ENCODE results near the gene LRATD1. TPM values are rescaled to one million over a fixed set of nuclear protein-coding genes. Genes with fewer than 3 reads are reported as not detected.

Gene LRATD1
- total and polyA plus RNA-seq, 4 experiments from 2014 or later = not detected

DNA sequence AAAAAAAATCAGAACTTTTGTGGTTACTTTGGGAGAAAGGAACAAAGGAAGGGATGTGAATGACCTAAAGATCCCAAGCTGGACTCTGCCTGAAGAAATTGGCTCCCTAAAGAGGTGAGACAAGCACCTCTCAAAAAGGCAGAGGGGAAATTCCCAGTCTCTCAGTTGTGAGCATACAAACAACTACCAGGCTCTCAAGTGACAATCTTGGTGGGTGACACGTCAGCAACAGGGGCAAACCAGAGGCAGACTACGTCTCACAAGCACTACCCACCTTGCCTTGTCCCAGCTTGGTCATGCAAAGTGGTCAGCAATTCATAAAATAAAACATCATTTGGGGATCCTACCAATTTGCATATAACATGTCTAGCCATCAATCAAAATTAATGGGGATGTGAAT, 24.3 kb upstream of the LRATD1 start:
- H3K9me3 Mint-ChIP-seq = peaks cover 0 to 2% (median 1%) of the 10 kb centered on the region in 8 donors
- ChIA-PET POLR2A (ENCODE audit: partially characterized antibody) (no interaction called here), CTCF (ENCODE audit: partially characterized antibody) (no interaction called here)
- intact Hi-C loops (cut with micrococcal nuclease) = no loop called here
- H3K36me3 Mint-ChIP-seq = no peaks in the 10 kb centered on the region
- DNase-seq = no peak
- H3K27ac Mint-ChIP-seq = no peak overlapping the region
- no peak overlapping the region for H3K4me3 ChIP-seq (ENCODE audit: low read length in 2 of 2)
- no peaks in the 10 kb centered on the region for H3K27me3 ChIP-seq (ENCODE audit: insufficient read depth, low read length)
- H3K9me3 ChIP-seq (ENCODE audit: control insufficient read depth in 1 of 2, low read length in 2 of 2) = no peaks in the 10 kb centered on the region
- no peak overlapping the region for H3K27ac ChIP-seq (ENCODE audit: low read depth, low read length)
- H3K4me1 Mint-ChIP-seq = no peaks in the 10 kb centered on the region
- H3K27me3 Mint-ChIP-seq = peaks cover 0 to 1% of the 10 kb centered on the region in 2 donors
- H3K4me1 ChIP-seq (ENCODE audit: insufficient read depth, low read length) = no peaks in the 10 kb centered on the region
- no peaks in the 10 kb centered on the region for H3K36me3 ChIP-seq (ENCODE audit: insufficient read depth, low read length)
- no peak overlapping the region for H3K4me3 Mint-ChIP-seq

DNA sequence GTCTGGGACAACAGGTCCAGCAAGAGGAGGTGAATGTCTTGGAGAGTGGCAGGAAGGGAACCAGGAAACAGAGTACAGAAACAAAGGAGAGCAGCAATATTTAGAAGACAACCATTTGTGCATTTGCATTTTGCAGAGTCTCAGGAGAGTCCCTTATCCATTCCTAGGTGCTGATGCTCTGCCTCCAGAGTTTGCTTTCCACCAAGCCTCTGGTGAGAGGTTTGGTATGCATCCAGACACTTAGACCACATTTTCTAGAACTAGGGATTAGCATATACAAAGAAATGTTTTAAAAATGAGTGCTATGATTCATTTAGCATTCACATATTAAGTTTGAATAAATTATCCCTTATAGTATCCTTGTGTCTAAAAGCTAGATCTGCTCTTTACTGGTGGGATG, 18.5 kb upstream of the LRATD1 start:
- no peak for DNase-seq
- no peaks in the 10 kb centered on the region for H3K4me1 ChIP-seq (ENCODE audit: insufficient read depth, low read length)
- H3K36me3 Mint-ChIP-seq = peaks cover 0 to 3% of the 10 kb centered on the region in 2 donors
- ChIA-PET CTCF (ENCODE audit: partially characterized antibody) (no interaction called here), POLR2A (ENCODE audit: partially characterized antibody) (no interaction called here)
- H3K9me3 Mint-ChIP-seq = peaks cover 0 to 2% (median 0%) of the 10 kb centered on the region in 8 donors
- no peak overlapping the region for H3K4me3 ChIP-seq (ENCODE audit: low read length in 2 of 2)
- no peaks in the 10 kb centered on the region for H3K27me3 ChIP-seq (ENCODE audit: insufficient read depth, low read length)
- no peaks in the 10 kb centered on the region for H3K36me3 ChIP-seq (ENCODE audit: insufficient read depth, low read length)
- peaks cover 2 to 3% of the 10 kb centered on the region in 2 donors for H3K27me3 Mint-ChIP-seq
- intact Hi-C loops (cut with micrococcal nuclease) = no loop called here
- H3K27ac Mint-ChIP-seq = no peak overlapping the region
- no peak overlapping the region for H3K4me3 Mint-ChIP-seq
- H3K4me1 Mint-ChIP-seq = no peaks in the 10 kb centered on the region
- H3K9me3 ChIP-seq (ENCODE audit: control insufficient read depth in 1 of 2, low read length in 2 of 2) = no peaks in the 10 kb centered on the region
- no peak overlapping the region for H3K27ac ChIP-seq (ENCODE audit: low read depth, low read length)

DNA sequence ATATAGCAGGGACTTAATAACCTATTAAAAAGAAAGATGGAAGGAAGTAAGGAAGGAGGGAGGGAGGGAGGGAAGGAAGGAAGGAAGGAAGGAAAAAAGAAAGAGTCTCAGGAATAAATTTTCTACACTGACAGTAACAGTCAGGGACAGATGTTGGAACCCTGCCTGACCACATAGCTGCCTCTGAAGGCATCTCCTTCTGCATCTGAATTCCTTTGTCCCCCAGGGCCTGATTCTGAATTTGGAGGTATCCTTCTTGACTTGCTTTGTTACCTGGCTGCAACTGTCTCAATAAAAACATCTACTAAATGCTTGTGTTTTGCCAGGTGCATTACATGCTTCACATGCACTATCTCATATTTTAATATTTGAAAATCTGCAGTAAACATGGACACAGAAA, 17.4 kb upstream of the LRATD1 start:
- Mint-ChIP-seq H3K27ac (no peak overlapping the region), H3K4me1 (no peaks in the 10 kb centered on the region), H3K4me3 (no peak overlapping the region), H3K36me3 (peaks cover 0 to 3% of the 10 kb centered on the region in 2 donors), H3K9me3 (peaks cover 0 to 2% (median 0%) of the 10 kb centered on the region in 8 donors), H3K27me3 (peaks cover 2% of the 10 kb centered on the region in 2 donors)
- Histone ChIP-seq H3K9me3 (ENCODE audit: control insufficient read depth in 1 of 2, low read length in 2 of 2) (no peaks in the 10 kb centered on the region), H3K36me3 (ENCODE audit: insufficient read depth, low read length) (no peaks in the 10 kb centered on the region), H3K27me3 (ENCODE audit: insufficient read depth, low read length) (no peaks in the 10 kb centered on the region), H3K4me1 (ENCODE audit: insufficient read depth, low read length) (no peaks in the 10 kb centered on the region), H3K4me3 (ENCODE audit: low read length in 2 of 2) (no peak overlapping the region), H3K27ac (ENCODE audit: low read depth, low read length) (no peak overlapping the region)
- intact Hi-C loops (cut with micrococcal nuclease) = no loop called here
- POLR2A ChIA-PET (ENCODE audit: partially characterized antibody) = no interaction called here
- CTCF ChIA-PET (ENCODE audit: partially characterized antibody) = no interaction called here
- no peak for DNase-seq

DNA sequence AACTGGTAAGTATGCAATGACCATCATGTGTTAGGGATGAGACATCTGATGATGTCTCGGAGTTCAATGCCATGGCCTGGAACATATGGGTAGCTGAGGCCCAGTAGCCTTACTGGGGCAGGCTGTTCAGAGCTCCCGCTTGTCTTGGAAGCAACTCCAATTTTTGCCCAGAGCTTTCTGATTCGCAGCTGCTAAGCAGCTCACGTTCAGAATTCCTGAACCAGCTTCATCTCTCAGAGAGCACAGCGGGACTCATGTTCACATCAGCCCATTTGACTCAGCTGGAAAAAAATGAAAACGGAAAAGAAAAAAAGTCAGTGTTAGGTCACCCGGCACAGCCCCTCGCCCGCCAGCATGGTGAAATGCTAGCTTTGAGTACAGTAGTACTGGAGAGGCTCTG, 16.8 kb upstream of the LRATD1 start:
- intact Hi-C loops (cut with micrococcal nuclease) = no loop called here
- Mint-ChIP-seq H3K27me3 (peaks cover 2% of the 10 kb centered on the region in 2 donors), H3K27ac (no peak overlapping the region), H3K4me3 (no peak overlapping the region), H3K4me1 (no peaks in the 10 kb centered on the region), H3K9me3 (peaks cover 0 to 2% (median 0%) of the 10 kb centered on the region in 8 donors), H3K36me3 (peaks cover 0 to 3% of the 10 kb centered on the region in 2 donors)
- H3K4me1 ChIP-seq (ENCODE audit: insufficient read depth, low read length) = no peaks in the 10 kb centered on the region
- H3K9me3 ChIP-seq (ENCODE audit: control insufficient read depth in 1 of 2, low read length in 2 of 2) = no peaks in the 10 kb centered on the region
- no peaks in the 10 kb centered on the region for H3K36me3 ChIP-seq (ENCODE audit: insufficient read depth, low read length)
- no peak overlapping the region for H3K4me3 ChIP-seq (ENCODE audit: low read length in 2 of 2)
- no peak for DNase-seq
- H3K27ac ChIP-seq (ENCODE audit: low read depth, low read length) = no peak overlapping the region
- POLR2A ChIA-PET (ENCODE audit: partially characterized antibody) = no interaction called here
- CTCF ChIA-PET (ENCODE audit: partially characterized antibody) = no interaction called here
- no peaks in the 10 kb centered on the region for H3K27me3 ChIP-seq (ENCODE audit: insufficient read depth, low read length)

DNA sequence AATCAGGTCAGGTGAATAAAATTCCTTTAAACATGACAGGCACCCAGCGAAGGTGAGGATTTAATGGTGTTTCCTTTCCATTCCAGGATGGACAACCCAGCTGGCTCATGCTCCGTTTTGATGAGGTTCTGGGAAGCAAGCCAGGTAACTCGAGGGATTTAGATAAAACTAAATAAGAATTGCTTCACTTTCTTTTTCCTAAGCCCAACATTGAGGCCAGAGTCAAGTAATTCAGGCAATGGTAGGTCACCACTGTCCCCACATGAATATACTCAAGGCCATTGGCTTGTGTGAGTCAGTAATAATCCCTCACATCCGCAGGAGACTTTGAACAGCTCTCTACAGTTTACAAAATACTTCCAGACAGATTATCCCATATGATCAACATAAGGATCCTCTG, 16.2 kb upstream of the LRATD1 start:
- Histone ChIP-seq H3K27me3 (ENCODE audit: insufficient read depth, low read length) (no peaks in the 10 kb centered on the region), H3K36me3 (ENCODE audit: insufficient read depth, low read length) (no peaks in the 10 kb centered on the region), H3K27ac (ENCODE audit: low read depth, low read length) (no peak overlapping the region), H3K4me3 (ENCODE audit: low read length in 2 of 2) (no peak overlapping the region), H3K4me1 (ENCODE audit: insufficient read depth, low read length) (no peaks in the 10 kb centered on the region), H3K9me3 (ENCODE audit: control insufficient read depth in 1 of 2, low read length in 2 of 2) (no peaks in the 10 kb centered on the region)
- Mint-ChIP-seq H3K36me3 (peaks cover 0 to 3% of the 10 kb centered on the region in 2 donors), H3K4me3 (no peak overlapping the region), H3K4me1 (no peaks in the 10 kb centered on the region), H3K27me3 (peaks cover 2% of the 10 kb centered on the region in 2 donors), H3K9me3 (peaks cover 0 to 2% (median 0%) of the 10 kb centered on the region in 8 donors), H3K27ac (no peak overlapping the region)
- ChIA-PET POLR2A (ENCODE audit: partially characterized antibody) (no interaction called here), CTCF (ENCODE audit: partially characterized antibody) (no interaction called here)
- intact Hi-C loops (cut with micrococcal nuclease) = no loop called here
- no peak for DNase-seq

DNA sequence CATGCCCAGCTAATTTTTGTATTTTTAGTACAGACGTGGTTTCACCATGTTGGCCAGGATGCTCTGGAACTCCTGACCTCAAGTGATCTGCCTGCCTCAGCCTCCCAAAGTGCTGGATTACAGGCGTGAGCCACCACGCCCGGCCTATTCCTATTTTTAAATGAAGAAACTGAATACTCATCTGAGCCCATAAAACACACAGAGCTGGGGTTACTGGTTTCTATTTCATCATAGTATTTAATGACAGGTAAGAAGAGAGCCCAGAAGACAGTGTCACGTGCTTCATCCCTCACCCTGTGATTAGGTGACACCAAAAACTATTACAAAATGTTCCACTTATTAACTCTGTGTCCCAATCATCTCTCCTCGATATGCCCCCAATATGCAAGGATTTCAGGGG, 15.6 kb upstream of the LRATD1 start:
- H3K27me3 Mint-ChIP-seq = peaks cover 2% of the 10 kb centered on the region in 2 donors
- Histone ChIP-seq H3K36me3 (ENCODE audit: insufficient read depth, low read length) (no peaks in the 10 kb centered on the region), H3K27ac (ENCODE audit: low read depth, low read length) (no peak overlapping the region), H3K9me3 (ENCODE audit: control insufficient read depth in 1 of 2, low read length in 2 of 2) (no peaks in the 10 kb centered on the region), H3K27me3 (ENCODE audit: insufficient read depth, low read length) (no peaks in the 10 kb centered on the region), H3K4me3 (ENCODE audit: low read length in 2 of 2) (no peak overlapping the region), H3K4me1 (ENCODE audit: insufficient read depth, low read length) (no peaks in the 10 kb centered on the region)
- DNase-seq = no peak
- H3K27ac Mint-ChIP-seq = no peak overlapping the region
- H3K4me3 Mint-ChIP-seq = no peak overlapping the region
- ChIA-PET POLR2A (ENCODE audit: partially characterized antibody) (no interaction called here), CTCF (ENCODE audit: partially characterized antibody) (no interaction called here)
- peaks cover 0 to 2% (median 0%) of the 10 kb centered on the region in 8 donors for H3K9me3 Mint-ChIP-seq
- intact Hi-C loops (cut with micrococcal nuclease) = no loop called here
- no peaks in the 10 kb centered on the region for H3K4me1 Mint-ChIP-seq
- H3K36me3 Mint-ChIP-seq = peaks cover 0 to 3% of the 10 kb centered on the region in 2 donors

DNA sequence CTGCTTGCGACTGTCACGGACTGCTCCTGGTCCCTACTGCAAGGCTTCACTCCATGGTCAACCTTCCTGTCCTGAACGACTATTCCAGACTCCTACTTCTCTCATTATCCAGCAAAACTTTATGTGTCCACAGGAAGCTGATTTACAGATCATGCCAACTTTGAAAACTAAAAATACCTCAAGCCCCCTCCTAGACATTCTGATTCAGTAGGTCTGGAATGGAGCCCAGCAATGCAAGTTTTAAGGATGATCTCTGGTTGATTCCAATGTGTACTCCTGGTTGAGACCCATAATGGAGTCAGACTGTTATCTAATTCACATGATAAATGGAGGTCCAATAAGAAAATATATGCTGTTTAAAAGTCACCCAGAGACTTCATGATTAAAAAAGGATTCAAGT, 13.1 kb upstream of the LRATD1 start:
- intact Hi-C loops (cut with micrococcal nuclease) = no loop called here

DNA sequence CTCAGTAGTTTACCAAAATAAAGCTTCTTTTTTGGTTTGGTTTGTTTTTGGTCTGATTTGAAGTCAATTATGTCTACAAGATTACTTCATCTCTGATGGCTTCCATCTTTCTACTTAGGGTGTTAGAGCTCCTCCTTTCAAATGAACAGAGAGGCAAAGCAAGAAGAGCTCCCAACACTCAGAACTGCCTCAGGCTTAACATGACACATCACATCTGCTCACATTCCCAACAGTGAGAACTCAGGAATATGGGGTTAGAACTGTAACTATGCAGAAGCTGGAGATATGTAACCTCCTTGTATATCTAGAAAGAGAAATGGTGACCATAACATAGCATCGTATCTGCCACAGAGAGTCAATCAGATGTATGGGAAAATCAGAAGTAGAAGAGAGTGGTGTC, 11.4 kb upstream of the LRATD1 start:
- H3K27me3 Mint-ChIP-seq = peaks cover 1 to 2% of the 10 kb centered on the region in 2 donors
- H3K36me3 Mint-ChIP-seq = peaks cover 0 to 3% of the 10 kb centered on the region in 2 donors
- no peak overlapping the region for H3K27ac Mint-ChIP-seq
- H3K27ac ChIP-seq (ENCODE audit: low read depth, low read length) = no peak overlapping the region
- no peaks in the 10 kb centered on the region for H3K27me3 ChIP-seq (ENCODE audit: insufficient read depth, low read length)
- POLR2A ChIA-PET (ENCODE audit: partially characterized antibody) = no interaction called here
- no peak for DNase-seq
- H3K9me3 ChIP-seq (ENCODE audit: control insufficient read depth in 1 of 2, low read length in 2 of 2) = no peaks in the 10 kb centered on the region
- H3K36me3 ChIP-seq (ENCODE audit: insufficient read depth, low read length) = no peaks in the 10 kb centered on the region
- peaks cover 0 to 4% (median 0%) of the 10 kb centered on the region in 8 donors for H3K9me3 Mint-ChIP-seq
- CTCF ChIA-PET (ENCODE audit: partially characterized antibody) = no interaction called here
- H3K4me1 Mint-ChIP-seq = no peaks in the 10 kb centered on the region
- intact Hi-C loops (cut with micrococcal nuclease) = no loop called here
- H3K4me3 Mint-ChIP-seq = no peak overlapping the region
- no peaks in the 10 kb centered on the region for H3K4me1 ChIP-seq (ENCODE audit: insufficient read depth, low read length)
- no peak overlapping the region for H3K4me3 ChIP-seq (ENCODE audit: low read length in 2 of 2)

More for the DNA sequence above, 13.1 kb upstream of the LRATD1 start:
- Histone ChIP-seq H3K4me1 (ENCODE audit: insufficient read depth, low read length) (no peaks in the 10 kb centered on the region), H3K27me3 (ENCODE audit: insufficient read depth, low read length) (no peaks in the 10 kb centered on the region), H3K36me3 (ENCODE audit: insufficient read depth, low read length) (no peaks in the 10 kb centered on the region), H3K9me3 (ENCODE audit: control insufficient read depth in 1 of 2, low read length in 2 of 2) (no peaks in the 10 kb centered on the region), H3K27ac (ENCODE audit: low read depth, low read length) (no peak overlapping the region), H3K4me3 (ENCODE audit: low read length in 2 of 2) (no peak overlapping the region)
- Mint-ChIP-seq H3K27ac (no peak overlapping the region), H3K4me1 (no peaks in the 10 kb centered on the region), H3K27me3 (peaks cover 1 to 2% of the 10 kb centered on the region in 2 donors), H3K36me3 (peaks cover 0 to 3% of the 10 kb centered on the region in 2 donors), H3K4me3 (no peak overlapping the region), H3K9me3 (peaks cover 0 to 4% (median 0%) of the 10 kb centered on the region in 8 donors)
- DNase-seq = no peak
- POLR2A ChIA-PET (ENCODE audit: partially characterized antibody) = no interaction called here
- CTCF ChIA-PET (ENCODE audit: partially characterized antibody) = no interaction called here
